ENCODE measurements around the gene NSD1.

Gene NSD1

GRCh38 chr5:177349362-177349647 is 215.7 kb downstream of the NSD1 start:
- DNase-seq (ENCODE audit: low read depth, low spot score): no peak

GRCh38 chr5:177349762-177350161 is 216.2 kb downstream of the NSD1 start:
- DNase-seq (ENCODE audit: low read depth, low spot score): no peak

Measured in ELF-1 (cell line).